GM12878 (cell line): ENCODE results near the gene PARD6B. TPM values are rescaled to one million over a fixed set of nuclear protein-coding genes. Genes with fewer than 3 reads are reported as not detected.

Experiments used
- BMI1 ChIP-seq: fragments of 450-650 bp; IDR thresholded peaks from 2 replicates; pipeline ENCODE4 v1.6.1; 2016; ENCODE audit warnings: mild to moderate bottlenecking, moderate library complexity, borderline replicate concordance
- E2F8 ChIP-seq: fragments of 450-650 bp; IDR thresholded peaks from 2 replicates; pipeline ENCODE4 v1.6.1; 2018; ENCODE audit warnings: mild to moderate bottlenecking, low read depth, moderate library complexity; ENCODE audit not compliant: partially characterized antibody
- EED ChIP-seq: sonication (generic); IDR thresholded peaks from 2 replicates; pipeline ENCODE4 v1.6.1; 2016; ENCODE audit warnings: antibody characterized with exemption, low read depth
- REST ChIP-seq: IDR thresholded peaks from 2 replicates; pipeline ENCODE4 v1.6.1; 2012; ENCODE audit warnings: mild to moderate bottlenecking, low read depth, low read length
- SP1 ChIP-seq: IDR thresholded peaks from one replicate; pipeline ENCODE4 v1.6.1; 2011; ENCODE audit warnings: low read depth, low read length
- SUPT20H ChIP-seq: IDR thresholded peaks from 2 replicates; pipeline ENCODE4 v1.6.1; 2011; ENCODE audit warnings: low read depth, mild to moderate bottlenecking, low read length, moderate library complexity, borderline replicate concordance; ENCODE audit not compliant: control insufficient read depth
- ZNF622 ChIP-seq: fragments of 450-650 bp; IDR thresholded peaks from 2 replicates; pipeline ENCODE4 v1.6.1; 2017; ENCODE audit warnings: mild to moderate bottlenecking, inconsistent platforms
- polyA plus RNA-seq, 11 experiments: library from polyadenylated mRNA; depleted of rRNA in 4 of 11; unstranded in 6 of 11; stranded (reverse) in 5 of 11; fragments of >200 nt; fragmentation: Nextera tagmentation in 4 of 11; fragmentation: Illumina TruSeq in 1 of 11; extraction: Ambion mirVana in 4 of 11; extraction: Trizol in 1 of 11; gene quantifications; 1 replicate in 1 of 11; 2 replicates in 10 of 11; pipeline versions ENCODE4 v1.2.1 to v1.2.3, GENCODE V29; 2011 to 2016; ENCODE audit warnings: inconsistent platforms in 2 of 11, missing spikeins in 2 of 11, low read depth in 1 of 11
- total RNA-seq, 4 experiments: library from RNA; depleted of rRNA in 3 of 4; stranded (reverse); fragments of >200 nt in 3 of 4; fragmentation: Illumina TruSeq in 1 of 4; extraction: Trizol in 1 of 4; gene quantifications; 2 replicates each; pipeline versions ENCODE4 v1.2.1 to v1.2.3, GENCODE V29; 2013 to 2021

Gene PARD6B
- total and polyA plus RNA-seq, 10 of the 15 experiments (the other 5 are each of a cell fraction or from before 2014, with no cell fraction given), result 0.57 to 4.7 (median 2.0) TPM

GRCh38 chr20:50724851-50725723, 6.3 kb upstream of the PARD6B start (continued):
- no peak for TF ChIP-seq REST
- no peak for TF ChIP-seq SUPT20H
- peak; percentile 67; the same call in 1 of the 2 replicates for TF ChIP-seq EED
- no peak for TF ChIP-seq ZNF622
- no peak for TF ChIP-seq BMI1
- no peak for TF ChIP-seq E2F8
- no peak for TF ChIP-seq SP1
